OCI-LY3 (cell line): ENCODE measurements around the gene ANKRD35.

Experiments used
- H2AFZ ChIP-seq: fragments of 200-600, 300-600 bp; shearing (Covaris generic); 2 replicates; pipeline ENCODE4 v1.6.0; 2014; ENCODE audit warnings: antibody characterized with exemption, low read depth, low read length
- H3K27ac ChIP-seq: fragments of 200-600, 300-600 bp; sonication (generic); 2 replicates; pipeline ENCODE4 v1.5.1; 2014; ENCODE audit warnings: mild to moderate bottlenecking, low read length, moderate library complexity, mixed read lengths
- H3K27me3 ChIP-seq: fragments of 200-600, 300-600 bp; sonication (generic); 2 replicates; pipeline ENCODE4 v1.6.1; 2014; ENCODE audit warnings: low read depth, low read length, mixed read lengths
- H3K36me3 ChIP-seq: fragments of 200-600, 300-600 bp; sonication (generic); replicated peaks from 2 replicates; pipeline ENCODE3; 2014; ENCODE audit warnings: low read depth, low read length, mixed read lengths
- H3K4me1 ChIP-seq: fragments of 300-600, 200-600 bp; sonication (generic); 2 replicates; pipeline ENCODE4 v1.6.1; 2014; ENCODE audit warnings: low read length, mixed read lengths
- H3K4me2 ChIP-seq: fragments of 200-600, 300-600 bp; sonication (generic); 2 replicates; pipeline ENCODE4 v1.6.1; 2014; ENCODE audit warnings: low read length, mixed read lengths
- H3K4me3 ChIP-seq: fragments of 300-600, 200-600 bp; sonication (generic); 2 replicates; pipeline ENCODE4 v1.5.1; 2014; ENCODE audit warnings: antibody characterized with exemption, mild to moderate bottlenecking, low read length, moderate library complexity
- H3K79me2 ChIP-seq: fragments of 300-600, 200-600 bp; shearing (Covaris generic); 2 replicates; pipeline ENCODE4 v1.6.1; 2014; ENCODE audit warnings: mild to moderate bottlenecking, low read length, mixed read lengths
- H3K9ac ChIP-seq: fragments of 300-600, 200-600 bp; shearing (Covaris generic); 2 replicates; pipeline ENCODE4 v1.6.0; 2014; ENCODE audit warnings: mild to moderate bottlenecking, low read length, moderate library complexity
- H3K9me3 ChIP-seq: fragments of 200-600, 300-600 bp; shearing (Covaris generic); 2 replicates; pipeline ENCODE4 v1.6.1; 2014; ENCODE audit warnings: low read length, mixed read lengths; ENCODE audit not compliant: insufficient read depth
- H4K20me1 ChIP-seq: fragments of 200-600, 300-600 bp; sonication (generic); 2 replicates; pipeline ENCODE4 v1.6.1; 2016; ENCODE audit warnings: low read length, mixed read lengths; ENCODE audit not compliant: insufficient read depth
- CTCF ChIP-seq: fragments of 200-600, 300-600 bp; sonication (generic); IDR thresholded peaks from 2 replicates; pipeline ENCODE4 v1.5.1; 2014; ENCODE audit warnings: antibody characterized with exemption, low read length, low read depth
- EZH2phosphoT487 ChIP-seq: fragments of 200-600 bp; shearing (Covaris generic); IDR thresholded peaks from 2 replicates; pipeline ENCODE4 v1.6.1; 2018; ENCODE audit warnings: antibody characterized with exemption, mixed run types, low read depth

Gene ANKRD35

DNA sequence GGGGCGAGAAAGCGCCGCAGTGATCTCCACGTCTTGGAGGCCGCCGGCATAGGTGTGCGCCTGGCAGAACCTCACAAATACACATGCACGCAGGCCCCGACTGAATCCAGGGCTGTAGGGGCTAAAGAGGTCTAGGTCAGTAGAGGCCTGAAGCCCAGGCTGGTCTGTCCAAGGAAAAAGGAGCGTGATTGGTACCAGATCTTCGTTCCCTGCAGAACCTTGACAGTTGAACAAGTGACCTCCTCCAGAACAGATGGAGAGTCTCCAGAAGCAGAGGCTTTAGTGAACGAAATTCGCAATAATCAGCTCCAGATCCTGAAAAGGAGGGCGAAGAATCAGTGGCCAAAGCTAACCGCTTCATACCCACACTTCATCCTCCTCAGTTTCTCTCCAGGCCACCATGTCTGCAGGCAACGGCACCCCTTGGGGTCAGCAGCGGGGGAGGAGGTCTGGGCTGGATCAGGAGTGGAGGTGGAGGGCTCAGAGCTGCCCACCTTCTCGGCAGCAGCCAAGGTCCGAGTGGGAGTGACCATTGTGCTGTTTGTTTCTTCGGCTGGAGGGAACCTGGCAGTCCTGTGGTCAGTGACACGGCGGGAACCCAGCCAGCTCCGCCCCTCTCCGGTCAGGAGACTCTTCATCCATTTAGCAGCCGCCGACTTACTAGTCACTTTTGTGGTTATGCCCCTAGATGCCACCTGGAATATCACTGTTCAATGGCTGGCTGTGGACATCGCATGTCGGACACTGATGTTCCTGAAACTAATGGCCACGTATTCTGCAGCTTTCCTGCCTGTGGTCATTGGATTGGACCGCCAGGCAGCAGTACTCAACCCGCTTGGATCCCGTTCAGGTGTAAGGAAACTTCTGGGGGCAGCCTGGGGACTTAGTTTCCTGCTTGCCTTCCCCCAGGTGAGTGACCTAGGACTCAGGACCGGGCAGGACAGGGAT lies 33.6 kb upstream of the ANKRD35 start:
- no peaks in the 10 kb centered on the region for H4K20me1 ChIP-seq
- no peaks in the 10 kb centered on the region for H3K27me3 ChIP-seq
- H3K4me3 ChIP-seq = peak overlapping the region; percentile 92
- no peaks in the 10 kb centered on the region for H3K9me3 ChIP-seq
- H2AFZ ChIP-seq = peak overlapping the region; percentile 97
- H3K4me2 ChIP-seq = peak overlapping the region; percentile 94
- peak overlapping the region; percentile 79 for H3K9ac ChIP-seq
- no peak for TF ChIP-seq EZH2phosphoT487
- peaks cover 15% of the 10 kb centered on the region for H3K4me1 ChIP-seq
- peaks cover 10% of the 10 kb centered on the region for H3K79me2 ChIP-seq
- peak overlapping the region; percentile 81 for H3K27ac ChIP-seq
- H3K36me3 ChIP-seq = peaks cover 34% of the 10 kb centered on the region

GRCh38 chr1:145918144-145918991 lies 32.7 kb upstream of the ANKRD35 start, which contains the start of gene PEX11B:
PEX11B (minus strand) TSS chr1:145918717; CDS start chr1:145918688, 29 bp downstream.
- peak within 1 kb of the TSS; percentile 97 for H2AFZ ChIP-seq
- H3K79me2 ChIP-seq = peaks cover 10% of the 10 kb centered on the region
- H3K4me1 ChIP-seq = peaks cover 19% of the 10 kb centered on the region
- H3K9me3 ChIP-seq = no peaks in the 10 kb centered on the region
- peak within 1 kb of the TSS; percentile 81 for H3K27ac ChIP-seq
- peak within 1 kb of the TSS; percentile 79 for H3K9ac ChIP-seq
- TF ChIP-seq EZH2phosphoT487 (no peak), CTCF (no peak)
- H4K20me1 ChIP-seq = no peaks in the 10 kb centered on the region
- peak within 1 kb of the TSS; percentile 94 for H3K4me2 ChIP-seq
- H3K4me3 ChIP-seq = peak within 1 kb of the TSS; percentile 92
- no peaks in the 10 kb centered on the region for H3K27me3 ChIP-seq
- H3K36me3 ChIP-seq = peaks cover 39% of the 10 kb centered on the region

DNA sequence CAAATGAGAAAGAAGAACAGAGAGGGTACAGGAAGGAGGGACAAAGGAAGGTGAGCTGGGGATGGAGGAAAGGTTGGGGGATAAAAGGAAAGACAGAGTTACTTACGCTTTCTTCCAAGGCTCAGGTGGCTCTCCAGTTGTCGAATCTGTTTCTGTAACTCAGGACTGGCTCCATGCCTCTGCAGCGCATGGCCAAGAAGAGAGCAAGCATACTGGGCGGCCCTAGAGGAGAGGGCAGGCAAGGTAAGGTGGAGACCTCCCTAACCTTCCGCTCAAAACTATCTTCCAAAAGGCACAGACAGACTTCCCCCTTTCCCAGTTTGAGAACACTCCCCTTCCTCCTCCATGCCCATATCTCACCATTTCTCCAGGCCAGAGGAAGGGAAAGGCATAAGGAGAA lies 31.9 kb upstream of the ANKRD35 start:
- Histone ChIP-seq H4K20me1 (no peaks in the 10 kb centered on the region), H3K79me2 (peaks cover 10% of the 10 kb centered on the region), H3K27me3 (no peaks in the 10 kb centered on the region), H3K9ac (peak overlapping the region; percentile 79), H3K9me3 (no peaks in the 10 kb centered on the region), H2AFZ (no peak overlapping the region), H3K4me3 (peak overlapping the region; percentile 92), H3K4me2 (peak overlapping the region; percentile 94), H3K36me3 (peaks cover 35% of the 10 kb centered on the region), H3K27ac (0 out of 2 replicates have a peak overlapping the region, but pooled peaks have one; percentile 81), H3K4me1 (peaks cover 26% of the 10 kb centered on the region)
- TF ChIP-seq EZH2phosphoT487 = no peak
- no peak for TF ChIP-seq CTCF

- Histone ChIP-seq H2AFZ (no peak overlapping the region), H3K9me3 (no peaks in the 10 kb centered on the region), H3K27ac (no peak overlapping the region), H3K79me2 (peaks cover 10% of the 10 kb centered on the region), H3K4me2 (no peak overlapping the region), H3K9ac (no peak overlapping the region), H3K4me1 (peaks cover 32% of the 10 kb centered on the region), H3K4me3 (no peak overlapping the region), H3K27me3 (no peaks in the 10 kb centered on the region), H4K20me1 (no peaks in the 10 kb centered on the region), H3K36me3 (peaks cover 40% of the 10 kb centered on the region)
- TF ChIP-seq EZH2phosphoT487 (no peak), CTCF (no peak)
These were observed 31.1 kb upstream of the ANKRD35 start for GRCh38 chr1:145916745-145917144.
